ENCODE measurements around the gene HDAC10. TPM values are rescaled to one million over a fixed set of nuclear protein-coding genes. Genes with fewer than 3 reads are reported as not detected.

HDAC10 gene
- total RNA-seq, 1 experiment from 2014 or later = 52.9 TPM

DNA sequence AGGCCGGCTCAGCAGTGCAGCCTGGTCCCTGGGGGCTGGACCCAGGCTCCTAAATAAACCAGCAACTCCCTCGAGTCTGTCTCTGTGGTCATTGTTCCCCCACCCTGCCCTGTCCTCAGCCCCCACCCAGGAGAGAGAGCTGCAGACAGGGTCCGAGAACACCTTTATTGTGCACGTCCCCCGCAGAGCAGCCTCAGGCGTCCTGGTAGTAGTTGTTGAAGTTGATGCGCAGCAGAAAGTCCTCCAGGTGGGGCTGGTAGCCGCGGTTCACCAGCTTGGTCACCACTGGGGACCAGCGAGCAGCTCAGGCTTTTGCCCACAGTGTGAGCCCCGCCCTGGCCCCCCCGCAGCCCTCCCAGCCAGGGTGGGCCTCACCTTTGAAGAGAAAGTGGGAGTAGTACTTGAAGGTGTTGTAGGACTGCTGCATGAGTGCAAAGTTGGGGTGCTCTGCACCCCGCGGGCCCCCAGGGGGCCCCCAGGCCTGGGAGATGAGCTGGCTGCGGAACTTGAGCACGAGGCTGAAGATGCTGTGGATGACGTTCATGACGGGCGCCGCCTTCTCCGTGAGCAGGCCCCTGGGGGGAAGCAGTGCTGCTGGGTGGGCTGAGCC is 33.4 kb downstream of the HDAC10 start:
- Mint-ChIP-seq H3K36me3 (ENCODE audit: insufficient read depth, unreplicated experiment) (peaks cover 85% of the 10 kb centered on the region), H3K27me3 (ENCODE audit: unreplicated experiment) (no peaks in the 10 kb centered on the region), H3K4me1 (ENCODE audit: low read depth, unreplicated experiment) (peaks cover 8% of the 10 kb centered on the region), H3K4me3 (ENCODE audit: low read depth, unreplicated experiment) (no peak overlapping the region), H3K9me3 (ENCODE audit: low read depth, unreplicated experiment) (no peaks in the 10 kb centered on the region), H3K27ac (ENCODE audit: unreplicated experiment) (peak overlapping the region; percentile 22)
- intact Hi-C loops (cut with micrococcal nuclease; ENCODE audit: unreplicated experiment) = no loop called here
- CTCF ChIA-PET = interaction anchor here (0.5 kb wide), 1 partner anchor 329 kb away, joined by 3 read pairs; no protein-coding TSS in a partner anchor
- TF ChIP-seq, protein P1, sequence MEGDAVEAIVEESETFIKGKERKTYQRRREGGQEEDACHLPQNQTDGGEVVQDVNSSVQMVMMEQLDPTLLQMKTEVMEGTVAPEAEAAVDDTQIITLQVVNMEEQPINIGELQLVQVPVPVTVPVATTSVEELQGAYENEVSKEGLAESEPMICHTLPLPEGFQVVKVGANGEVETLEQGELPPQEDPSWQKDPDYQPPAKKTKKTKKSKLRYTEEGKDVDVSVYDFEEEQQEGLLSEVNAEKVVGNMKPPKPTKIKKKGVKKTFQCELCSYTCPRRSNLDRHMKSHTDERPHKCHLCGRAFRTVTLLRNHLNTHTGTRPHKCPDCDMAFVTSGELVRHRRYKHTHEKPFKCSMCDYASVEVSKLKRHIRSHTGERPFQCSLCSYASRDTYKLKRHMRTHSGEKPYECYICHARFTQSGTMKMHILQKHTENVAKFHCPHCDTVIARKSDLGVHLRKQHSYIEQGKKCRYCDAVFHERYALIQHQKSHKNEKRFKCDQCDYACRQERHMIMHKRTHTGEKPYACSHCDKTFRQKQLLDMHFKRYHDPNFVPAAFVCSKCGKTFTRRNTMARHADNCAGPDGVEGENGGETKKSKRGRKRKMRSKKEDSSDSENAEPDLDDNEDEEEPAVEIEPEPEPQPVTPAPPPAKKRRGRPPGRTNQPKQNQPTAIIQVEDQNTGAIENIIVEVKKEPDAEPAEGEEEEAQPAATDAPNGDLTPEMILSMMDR (IDR thresholded peaks at IDR 0.05; ENCODE audit: unreplicated experiment) = peak; percentile 16
- no TSS peak for BruUV-seq (replicated peaks)
- DNase-seq = no peak

DNA sequence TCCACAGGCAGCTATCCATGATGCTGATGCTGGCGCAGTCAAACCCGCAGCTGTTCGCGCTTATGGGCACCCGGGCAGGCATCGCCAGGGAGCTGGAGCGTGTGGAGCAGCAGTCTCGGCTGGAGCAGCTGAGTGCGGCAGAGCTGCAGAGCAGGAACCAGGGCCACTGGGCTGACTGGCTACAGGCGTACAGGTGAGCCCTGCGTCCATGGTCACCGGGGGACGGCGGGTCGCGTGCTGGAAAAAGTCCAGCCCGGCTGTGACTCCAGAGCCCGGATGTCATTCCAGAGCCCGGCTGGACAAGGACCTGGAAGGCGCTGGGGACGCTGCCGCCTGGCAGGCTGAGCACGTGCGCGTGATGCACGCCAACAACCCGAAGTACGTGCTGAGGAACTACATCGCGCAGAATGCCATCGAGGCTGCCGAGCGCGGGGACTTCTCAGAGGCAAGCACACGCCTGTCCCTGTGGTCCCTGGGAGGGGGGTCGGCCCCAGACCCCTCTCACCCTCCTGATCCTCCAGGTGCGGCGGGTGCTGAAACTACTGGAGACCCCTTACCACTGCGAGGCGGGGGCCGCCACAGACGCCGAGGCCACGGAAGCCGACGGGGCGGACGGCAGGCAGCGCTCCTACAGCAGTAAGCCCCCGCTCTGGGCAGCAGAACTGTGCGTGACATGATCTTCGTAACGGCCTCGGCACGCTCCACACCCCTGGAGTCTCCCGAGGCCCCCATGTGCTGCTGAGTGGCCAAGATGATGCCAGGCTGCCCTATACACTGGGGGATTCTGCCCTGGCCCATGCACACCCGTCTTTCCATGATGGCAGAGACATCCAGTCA is 34.2 kb downstream of the HDAC10 start:
- Mint-ChIP-seq H3K4me3 (ENCODE audit: low read depth, unreplicated experiment) (no peak overlapping the region), H3K9me3 (ENCODE audit: low read depth, unreplicated experiment) (no peaks in the 10 kb centered on the region), H3K27ac (ENCODE audit: unreplicated experiment) (peak overlapping the region; percentile 22), H3K27me3 (ENCODE audit: unreplicated experiment) (no peaks in the 10 kb centered on the region), H3K4me1 (ENCODE audit: low read depth, unreplicated experiment) (peaks cover 8% of the 10 kb centered on the region), H3K36me3 (ENCODE audit: insufficient read depth, unreplicated experiment) (peaks cover 82% of the 10 kb centered on the region)
- no TSS peak for BruUV-seq (replicated peaks)
- CTCF ChIA-PET = interaction anchor here (0.5 kb wide), 1 partner anchor 328 kb away, joined by 3 read pairs; no protein-coding TSS in a partner anchor
- TF ChIP-seq, protein P1 (IDR thresholded peaks at IDR 0.05; ENCODE audit: unreplicated experiment) = no peak
- intact Hi-C loops (cut with micrococcal nuclease; ENCODE audit: unreplicated experiment) = no loop called here
- no peak for DNase-seq

DNA sequence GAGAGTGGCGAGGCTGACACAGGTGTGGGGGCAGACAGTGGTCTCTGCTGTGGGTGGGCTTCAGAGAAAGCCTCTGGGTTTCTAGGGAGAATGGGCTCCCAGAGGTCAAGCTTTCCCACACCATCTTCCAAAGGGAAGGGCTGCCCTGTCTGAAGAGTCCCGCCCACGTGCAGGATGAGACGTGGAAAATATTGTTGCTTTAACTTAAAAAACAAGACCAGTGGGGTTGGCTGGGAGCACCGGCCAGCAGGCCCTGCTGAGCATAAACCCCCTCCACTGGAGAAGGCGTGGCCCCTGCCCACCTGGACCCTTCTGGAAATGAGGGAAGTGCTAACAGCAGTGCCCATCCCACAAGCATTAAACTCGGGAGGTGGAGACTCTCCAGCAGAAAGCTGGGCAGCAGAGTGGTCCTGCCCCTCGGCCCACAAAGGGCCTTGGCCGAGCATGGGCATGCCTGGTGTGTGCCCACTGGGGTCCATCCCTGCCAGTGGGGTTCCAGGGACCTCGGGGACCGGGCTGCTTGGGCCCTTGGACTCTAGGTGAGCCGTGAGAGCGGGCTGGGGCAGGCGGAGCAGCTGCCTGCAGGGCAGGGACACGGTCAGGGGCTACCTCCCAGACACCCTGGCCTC is 34.9 kb downstream of the HDAC10 start:
- no TSS peak for BruUV-seq (replicated peaks)
- CTCF ChIA-PET = interaction anchor here (0.6 kb wide), 2 partner anchors 109 to 224 kb away, joined by 4 to 7 read pairs; no protein-coding TSS in a partner anchor
- intact Hi-C loops (cut with micrococcal nuclease; ENCODE audit: unreplicated experiment) = no loop called here
- Mint-ChIP-seq H3K9me3 (ENCODE audit: low read depth, unreplicated experiment) (no peaks in the 10 kb centered on the region), H3K4me1 (ENCODE audit: low read depth, unreplicated experiment) (peaks cover 8% of the 10 kb centered on the region), H3K27ac (ENCODE audit: unreplicated experiment) (no peak overlapping the region), H3K36me3 (ENCODE audit: insufficient read depth, unreplicated experiment) (peaks cover 79% of the 10 kb centered on the region), H3K4me3 (ENCODE audit: low read depth, unreplicated experiment) (no peak overlapping the region), H3K27me3 (ENCODE audit: unreplicated experiment) (no peaks in the 10 kb centered on the region)
- DNase-seq = no peak
- TF ChIP-seq, protein P1 (IDR thresholded peaks at IDR 0.05; ENCODE audit: unreplicated experiment) = no peak

DNA sequence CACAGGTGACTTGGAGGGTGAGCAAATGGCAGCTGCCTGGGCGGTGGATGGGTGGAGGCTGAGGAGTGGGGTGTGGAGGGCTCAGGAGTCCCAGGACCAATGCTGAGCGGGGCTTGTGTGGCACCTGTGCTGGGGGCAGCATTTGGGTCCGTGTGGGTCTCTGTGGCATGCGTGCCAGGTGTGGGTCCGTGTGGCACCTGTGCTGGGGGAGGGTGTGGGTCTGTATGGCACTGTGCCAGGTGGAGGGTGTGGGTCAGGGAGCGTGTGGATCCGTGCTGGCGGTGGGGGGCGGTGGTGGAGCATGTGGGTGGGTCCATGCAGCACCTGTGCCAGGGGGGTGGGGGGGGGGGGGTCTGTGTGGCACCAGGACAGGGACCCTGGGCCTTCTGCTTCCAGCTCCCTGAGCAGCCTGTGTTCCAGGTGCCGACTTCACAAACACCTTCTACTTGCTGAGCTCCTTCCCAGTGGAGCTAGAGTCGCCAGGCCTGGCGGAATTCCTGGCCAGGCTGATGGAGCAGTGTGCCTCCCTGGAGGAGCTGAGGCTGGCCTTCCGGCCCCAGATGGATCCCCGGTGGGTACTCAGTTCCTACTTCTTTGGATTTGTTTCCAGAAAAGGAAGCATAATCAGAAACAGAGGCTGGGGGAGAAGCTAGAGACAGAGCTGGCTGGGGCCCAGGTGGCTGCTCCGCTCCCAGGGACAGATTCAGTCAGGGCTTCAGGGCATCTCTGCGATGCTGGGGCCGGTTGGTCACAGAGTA is 35.6 kb downstream of the HDAC10 start:
- Mint-ChIP-seq H3K27me3 (ENCODE audit: unreplicated experiment) (no peaks in the 10 kb centered on the region), H3K4me1 (ENCODE audit: low read depth, unreplicated experiment) (peaks cover 8% of the 10 kb centered on the region), H3K4me3 (ENCODE audit: low read depth, unreplicated experiment) (no peak overlapping the region), H3K9me3 (ENCODE audit: low read depth, unreplicated experiment) (no peaks in the 10 kb centered on the region), H3K27ac (ENCODE audit: unreplicated experiment) (peak overlapping the region; percentile 68), H3K36me3 (ENCODE audit: insufficient read depth, unreplicated experiment) (peaks cover 75% of the 10 kb centered on the region)
- no peak for DNase-seq
- BruUV-seq (replicated peaks) = no TSS peak
- intact Hi-C loops (cut with micrococcal nuclease; ENCODE audit: unreplicated experiment) = no loop called here
- CTCF ChIA-PET = interaction anchor here (0.6 kb wide), 2 partner anchors 109 to 224 kb away, joined by 4 to 7 read pairs; no protein-coding TSS in a partner anchor
- TF ChIP-seq, protein P1 (IDR thresholded peaks at IDR 0.05; ENCODE audit: unreplicated experiment) = no peak
